Activated T-cell treated with anti-CD3 and anti-CD28 coated beads, Interleukin-2, amount 50 U/mL, for 72 hours (primary cell): ENCODE measurements around the gene STARD3NL. TPM values are rescaled to one million over a fixed set of nuclear protein-coding genes. Genes with fewer than 3 reads are reported as not detected.
"Not testable (repeated sequence)": the region's sequence is repeated elsewhere in the genome, so short reads cannot be mapped to it uniquely, and the experiment has no call there.

ENCODE experiments used
- ATAC-seq, 2 donors: fragments of 150-1000 bp; cut with Tn5 transposase; replicated peaks in 1 of 2; 2 replicates each; pipeline ENCODE4 v1.10.0; 2021; ENCODE audit warnings: moderate library complexity in 2 of 2, mild to moderate bottlenecking in 1 of 2
- DNase-seq, 2 donors: peaks; one replicate each; pipeline ENCODE4 v3.0.0; 2021 to 2022; ENCODE audit warnings: mixed read lengths in 1 of 2
- H3K27ac Mint-ChIP-seq: one replicate; pipeline ENCODE4 v1.8.0; 2022; ENCODE audit warnings: mild to moderate bottlenecking, moderate library complexity, mixed read lengths
- H3K27me3 Mint-ChIP-seq: one replicate; pipeline ENCODE4 v1.8.0; 2022; ENCODE audit warnings: low read depth, mixed read lengths
- H3K36me3 Mint-ChIP-seq, 2 donors: one replicate each; pipeline ENCODE4 v1.8.0; 2022; ENCODE audit warnings: mixed read lengths in 2 of 2, mild to moderate bottlenecking in 1 of 2; ENCODE audit not compliant: insufficient read depth in 2 of 2
- H3K4me1 Mint-ChIP-seq: one replicate; pipeline ENCODE4 v1.8.0; 2022; ENCODE audit warnings: low read depth, mixed read lengths
- H3K4me3 Mint-ChIP-seq, 2 donors: one replicate each; pipeline ENCODE4 v1.8.0; 2022; ENCODE audit warnings: mild to moderate bottlenecking in 2 of 2, mixed read lengths in 2 of 2, moderate library complexity in 2 of 2
- H3K9me3 Mint-ChIP-seq, 2 donors: one replicate each; pipeline ENCODE4 v1.8.0; 2022; ENCODE audit warnings: mixed read lengths in 2 of 2
- total RNA-seq, 2 donors: library from RNA; stranded (reverse); gene quantifications; one replicate each; pipeline ENCODE4 v1.2.3, GENCODE V29; 2022

STARD3NL gene
- total RNA-seq, 2 donors from 2014 or later = 25.8 to 26.7 TPM

DNA sequence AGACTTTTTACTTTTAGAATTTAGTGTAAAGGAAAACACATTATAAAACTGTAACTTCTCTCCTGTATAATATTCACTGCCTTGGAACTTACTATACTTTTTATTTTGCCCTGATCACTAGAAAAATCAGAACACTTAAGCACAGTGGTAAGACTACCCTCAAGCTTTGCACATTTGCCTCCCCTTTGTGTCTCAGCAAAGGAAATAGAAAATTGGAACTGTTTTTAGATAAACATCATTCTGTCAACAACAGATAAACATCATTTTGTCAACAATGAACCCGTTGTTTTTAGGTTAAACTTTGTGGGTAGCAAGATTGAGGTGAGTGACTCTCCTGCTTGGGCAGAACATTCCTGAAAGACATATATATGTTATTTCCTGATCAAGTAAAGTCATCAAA is 86.6 kb downstream of the STARD3NL start:
- H3K27ac Mint-ChIP-seq, H3K36me3 Mint-ChIP-seq, H3K4me1 Mint-ChIP-seq, H3K4me3 Mint-ChIP-seq, H3K9me3 Mint-ChIP-seq, ATAC-seq, DNase-seq, H3K27me3 Mint-ChIP-seq: not testable (repeated sequence)

DNA sequence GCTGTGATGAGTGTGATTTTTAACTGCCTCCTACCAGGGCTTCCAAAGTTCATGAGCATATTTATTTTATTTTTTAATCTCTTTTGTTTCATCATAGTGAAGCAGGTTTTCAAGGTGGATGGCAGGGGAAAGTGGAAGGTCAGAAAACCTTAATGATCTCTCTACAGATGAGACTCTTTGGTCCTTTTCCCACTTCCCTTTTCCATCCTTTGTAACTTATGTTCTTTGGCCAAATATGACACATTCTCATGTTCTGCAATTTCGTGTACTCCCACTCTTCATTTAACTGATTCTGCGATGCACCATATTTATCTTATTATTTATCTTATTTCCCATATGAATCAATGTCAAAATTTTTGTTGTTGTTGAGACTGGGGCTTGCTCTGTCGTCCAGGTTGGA is 87.9 kb downstream of the STARD3NL start:
- not testable (repeated sequence) for H3K27ac Mint-ChIP-seq, H3K4me1 Mint-ChIP-seq, H3K9me3 Mint-ChIP-seq, ATAC-seq, DNase-seq, H3K36me3 Mint-ChIP-seq, H3K27me3 Mint-ChIP-seq
- peak overlapping the region in 1 of 2 donors; percentile 37 for H3K4me3 Mint-ChIP-seq

DNA sequence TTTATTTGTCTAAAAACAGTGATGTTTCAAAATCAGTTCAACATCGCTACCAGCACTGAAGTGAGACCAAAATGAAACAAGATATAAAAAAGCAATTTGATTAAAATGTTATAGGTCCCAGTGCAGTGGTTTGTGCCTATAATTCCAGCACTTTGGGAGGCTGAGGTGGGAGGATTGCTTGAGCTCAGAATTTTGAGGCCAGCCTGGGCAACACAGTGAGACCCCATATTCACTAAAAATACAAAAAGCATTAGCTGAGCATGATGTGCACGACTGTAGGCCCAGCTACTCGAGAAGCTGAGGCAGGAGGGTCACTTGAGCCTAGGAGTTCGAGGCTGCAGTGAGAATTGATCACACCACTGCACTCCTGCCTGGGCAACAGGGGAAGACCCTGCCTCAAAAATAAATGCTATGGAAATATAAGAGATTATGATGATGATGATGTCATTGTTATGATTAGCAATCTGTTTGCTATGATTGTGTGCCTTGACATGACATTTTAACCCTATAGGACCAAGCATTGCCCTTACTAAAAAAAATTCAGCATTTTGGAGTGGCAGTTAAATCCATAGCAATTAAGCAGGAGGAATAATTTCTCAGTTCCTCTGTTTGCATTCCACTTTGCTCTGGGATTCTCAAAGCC is 91.8 kb downstream of the STARD3NL start:
- H3K9me3 Mint-ChIP-seq, H3K36me3 Mint-ChIP-seq, H3K4me1 Mint-ChIP-seq, H3K27me3 Mint-ChIP-seq, DNase-seq, H3K27ac Mint-ChIP-seq, ATAC-seq: not testable (repeated sequence)
- H3K4me3 Mint-ChIP-seq = peak overlapping the region in 1 of 2 donors; percentile 76

DNA sequence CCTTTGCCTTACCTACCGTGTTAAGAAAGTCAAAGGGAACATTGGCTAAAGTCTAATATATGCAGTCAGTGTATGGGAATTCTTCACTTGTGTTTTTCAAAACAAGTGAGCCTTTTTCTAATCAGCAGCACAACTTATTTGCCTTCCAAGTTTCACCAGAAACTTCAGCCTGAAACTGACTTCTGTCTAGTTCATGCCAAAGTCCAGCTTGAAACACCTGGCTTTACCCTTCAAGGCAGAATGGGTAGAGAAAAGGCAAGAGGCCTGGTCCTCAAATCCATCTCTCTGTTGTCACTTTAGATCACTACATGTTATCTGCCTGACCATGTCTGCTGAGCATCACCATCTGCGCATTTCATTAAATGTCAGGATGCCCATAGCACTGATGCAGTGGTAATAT is 92.4 kb downstream of the STARD3NL start:
- not testable (repeated sequence) for H3K4me1 Mint-ChIP-seq, H3K4me3 Mint-ChIP-seq, H3K36me3 Mint-ChIP-seq, H3K27ac Mint-ChIP-seq, DNase-seq, H3K27me3 Mint-ChIP-seq, H3K9me3 Mint-ChIP-seq, ATAC-seq

DNA sequence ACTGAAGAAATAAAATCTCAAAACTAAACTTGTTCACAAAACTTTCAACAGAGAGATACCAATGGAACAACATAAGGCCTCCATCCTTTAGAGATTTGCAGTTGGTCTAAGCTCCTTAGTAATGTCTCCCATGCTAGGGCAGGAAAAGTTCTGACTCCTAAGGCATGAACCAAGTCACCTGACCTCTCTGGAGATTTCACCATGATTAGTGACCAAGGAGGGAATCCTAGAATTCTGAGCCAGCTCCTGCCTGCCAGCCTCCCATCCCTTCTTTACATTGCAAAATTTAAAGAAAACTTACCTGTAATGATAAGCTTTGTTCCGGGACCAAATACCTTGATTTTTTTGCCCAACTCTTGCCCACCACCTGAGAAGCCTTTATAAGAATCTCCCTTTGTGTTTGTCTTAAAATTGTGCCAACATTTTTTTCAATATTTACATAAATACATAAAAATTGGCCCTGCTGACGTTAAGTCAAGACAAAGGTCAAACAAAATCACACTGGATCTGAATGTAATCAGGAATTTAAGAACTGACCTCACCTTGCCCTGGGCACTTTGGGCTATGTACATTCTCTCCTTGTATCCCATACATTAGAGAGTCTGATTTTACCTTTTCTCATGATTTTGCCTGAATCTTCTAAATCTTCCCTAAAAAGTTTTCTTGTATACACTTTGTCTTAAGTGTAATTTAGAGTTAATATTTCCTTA is 95.4 kb downstream of the STARD3NL start, which contains the start of gene TARP:
Gene TARP, minus strand, starts transcription at position 351 of the 710 bp plus-strand sequence.
- DNase-seq (no peak), ATAC-seq (no peak)
- Mint-ChIP-seq H3K9me3 (no peaks in the 10 kb centered on the region), H3K4me1 (no peaks in the 10 kb centered on the region), H3K27ac (no peak within 1 kb of the TSS), H3K27me3 (no peaks in the 10 kb centered on the region), H3K36me3 (no peaks in the 10 kb centered on the region), H3K4me3 (peak within 1 kb of the TSS in 1 of 2 donors; percentile 32)

DNA sequence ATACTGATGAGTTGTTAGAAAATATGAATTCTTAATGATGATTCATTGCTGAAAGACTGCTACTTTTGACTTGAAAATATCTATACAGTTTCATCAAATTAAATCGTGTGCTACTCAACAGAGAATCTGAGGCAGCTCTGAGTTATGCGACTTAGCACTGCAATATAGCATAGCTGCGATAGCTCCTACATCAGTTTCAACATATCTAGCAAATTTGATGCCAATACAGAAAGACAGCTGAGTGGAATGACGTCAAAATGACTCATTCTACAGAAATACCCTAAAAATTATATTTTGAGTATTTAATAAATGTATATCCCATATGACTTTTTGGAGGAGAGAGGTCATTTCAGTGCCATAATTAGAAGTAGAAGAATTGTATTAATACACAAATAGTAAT is 96.4 kb downstream of the STARD3NL start:
- no peaks in the 10 kb centered on the region for H3K36me3 Mint-ChIP-seq
- no peak overlapping the region for H3K27ac Mint-ChIP-seq
- H3K4me3 Mint-ChIP-seq = no peak overlapping the region
- no peaks in the 10 kb centered on the region for H3K27me3 Mint-ChIP-seq
- ATAC-seq = no peak
- no peak for DNase-seq
- no peaks in the 10 kb centered on the region for H3K9me3 Mint-ChIP-seq
- H3K4me1 Mint-ChIP-seq = no peaks in the 10 kb centered on the region

DNA sequence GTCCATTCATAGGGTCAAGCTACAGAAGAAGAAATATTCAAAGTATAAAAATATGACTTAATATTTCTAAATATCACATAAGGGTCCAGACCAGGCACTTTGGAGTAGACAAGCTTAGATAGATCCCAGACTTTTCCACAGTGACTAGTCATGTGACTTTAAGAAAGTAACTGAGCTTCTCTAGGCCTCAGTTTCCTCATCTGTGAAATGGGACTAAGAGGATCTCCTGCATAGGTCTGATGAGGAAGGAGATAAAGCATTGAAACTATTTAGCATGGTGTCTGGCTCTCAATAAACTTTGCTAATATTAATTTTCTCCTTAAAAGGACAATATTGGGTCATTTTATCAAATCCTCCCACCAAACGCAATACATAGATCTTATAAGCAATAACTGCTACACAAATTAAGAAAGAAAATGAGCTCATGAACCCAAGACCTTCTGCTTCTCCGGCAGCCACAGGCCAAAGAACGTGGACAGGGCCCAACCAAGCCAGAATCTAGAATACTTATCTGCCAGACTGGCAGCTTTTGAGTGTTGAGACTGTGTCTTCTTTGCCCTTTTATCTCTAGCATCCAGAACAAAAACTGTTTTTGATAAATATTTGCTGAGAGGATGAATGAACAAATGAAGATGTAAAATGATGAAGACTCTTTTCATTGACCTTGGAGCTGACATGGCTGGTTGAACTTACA is 97.0 kb downstream of the STARD3NL start:
- no peak overlapping the region for H3K27ac Mint-ChIP-seq

DNA sequence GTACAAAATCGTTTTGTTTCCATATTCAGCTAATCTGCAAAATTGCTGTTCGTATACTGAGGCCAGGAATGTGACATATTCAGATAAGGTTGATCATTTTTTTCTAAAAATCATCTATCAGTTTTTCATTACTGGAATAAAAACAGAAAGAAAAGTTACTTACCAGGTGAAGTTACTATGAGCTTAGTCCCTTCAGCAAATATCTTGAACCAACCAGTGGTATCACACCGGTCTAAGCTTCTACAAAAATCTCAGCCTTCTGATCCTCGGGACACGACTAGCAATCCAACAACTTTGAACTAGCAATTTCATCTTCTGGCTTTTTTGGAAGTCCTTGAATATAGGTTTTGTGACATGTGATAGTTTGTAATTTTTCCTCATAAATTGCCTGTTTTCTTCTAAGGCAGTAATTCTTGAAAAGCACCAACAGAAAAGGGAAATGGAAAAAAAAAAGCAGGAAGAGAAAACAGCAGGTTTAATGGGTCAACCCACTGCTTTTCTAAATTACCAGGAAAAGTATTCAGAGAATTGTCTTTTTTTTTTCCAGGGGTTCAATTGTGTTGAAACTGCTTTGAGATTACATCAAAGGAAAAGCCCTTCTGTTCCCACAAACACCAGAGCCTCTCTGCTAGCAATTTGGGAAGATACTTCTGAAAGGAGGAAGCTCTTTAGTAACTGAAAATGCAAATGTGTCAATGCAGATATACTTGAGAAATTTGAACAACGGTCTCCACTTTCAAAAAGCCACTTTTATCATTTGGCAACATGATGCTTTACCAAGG is 98.2 kb downstream of the STARD3NL start:
- no peaks in the 10 kb centered on the region for H3K9me3 Mint-ChIP-seq
- ATAC-seq = no peak
- DNase-seq = no peak
- H3K27ac Mint-ChIP-seq = no peak overlapping the region
- peak overlapping the region; percentile 29 to 46 for H3K4me3 Mint-ChIP-seq
- no peaks in the 10 kb centered on the region for H3K36me3 Mint-ChIP-seq
- H3K27me3 Mint-ChIP-seq = no peaks in the 10 kb centered on the region
- no peaks in the 10 kb centered on the region for H3K4me1 Mint-ChIP-seq

More for the DNA sequence above, 97.0 kb downstream of the STARD3NL start:
- Mint-ChIP-seq H3K4me3 (peak overlapping the region in 1 of 2 donors; percentile 49), H3K9me3 (no peaks in the 10 kb centered on the region), H3K27me3 (no peaks in the 10 kb centered on the region), H3K36me3 (no peaks in the 10 kb centered on the region), H3K4me1 (no peaks in the 10 kb centered on the region)
- ATAC-seq (no peak), DNase-seq (no peak)

DNA sequence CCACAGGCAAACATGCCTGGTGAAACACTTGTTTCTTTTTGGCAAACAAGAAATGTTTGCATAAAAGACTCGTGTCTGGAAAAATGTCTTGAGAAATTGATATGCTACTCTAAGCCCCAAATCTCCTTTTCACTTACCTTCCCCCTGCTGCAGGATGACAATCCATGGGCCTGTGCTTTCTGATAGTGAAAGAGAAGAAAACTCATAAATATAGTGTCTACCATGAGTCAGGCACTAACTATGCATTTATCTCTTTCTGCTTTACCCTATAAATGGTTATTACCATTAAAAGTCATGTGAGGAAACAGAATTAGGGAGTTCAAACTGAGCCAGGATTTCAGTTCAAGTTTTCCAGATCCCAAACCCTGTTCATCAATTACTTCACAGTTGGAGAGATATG is 102.0 kb downstream of the STARD3NL start:
- Mint-ChIP-seq H3K4me1 (no peaks in the 10 kb centered on the region), H3K27ac (no peak overlapping the region), H3K9me3 (no peaks in the 10 kb centered on the region), H3K27me3 (no peaks in the 10 kb centered on the region), H3K4me3 (no peak overlapping the region), H3K36me3 (no peaks in the 10 kb centered on the region)
- DNase-seq = no peak
- ATAC-seq = no peak
